HepG2 (cell line): ENCODE measurements around the gene AMZ2.
"Not testable (repeated sequence)": the region's sequence is repeated elsewhere in the genome, so short reads cannot be mapped to it uniquely, and the experiment has no call there.

Experiments used
- CBX2 ChIP-seq, 2 experiments: fragments of 200-600 bp in 1 of 2; sonication (generic); formaldehyde crosslinking in 1 of 2; IDR thresholded peaks; 2 replicates each; pipeline versions ENCODE4 v1.7.0 to v1.8.1; 2018 to 2022; ENCODE audit warnings: low read depth in 2 of 2, low read length in 1 of 2, mild to moderate bottlenecking in 1 of 2, missing genetic modification reagents in 1 of 2
- FOXM1 ChIP-seq: sonication (generic); formaldehyde crosslinking; IDR thresholded peaks from 2 replicates; pipeline ENCODE4 v1.5.0; 2020; ENCODE audit warnings: missing genetic modification reagents
- MTF2 ChIP-seq: sonication (generic); formaldehyde crosslinking; IDR thresholded peaks from 2 replicates; pipeline ENCODE4 v1.5.0; 2020; ENCODE audit warnings: missing genetic modification reagents, borderline replicate concordance
- POLR2AphosphoS5 ChIP-seq: IDR thresholded peaks from 2 replicates; pipeline ENCODE4 v1.6.1; 2012; ENCODE audit warnings: low read depth, low read length
- PPARG ChIP-seq: conservative IDR thresholded peaks from 2 replicates; pipeline ENCODE4 v1.6.1; 2016; ENCODE audit warnings: missing biosample characterization, missing genetic modification reagents
- SP1 ChIP-seq, 2 experiments: fragments of 450-650 bp in 1 of 2; sonication (generic) in 1 of 2; formaldehyde crosslinking in 1 of 2; IDR thresholded peaks; 2 replicates each; pipeline versions ENCODE4 v1.4.0 to v1.6.1; 2016 to 2020; ENCODE audit warnings: missing genetic modification reagents in 1 of 2
- SP4 ChIP-seq: sonication (generic); formaldehyde crosslinking; IDR thresholded peaks from 2 replicates; pipeline ENCODE4 v1.8.1; 2023; ENCODE audit warnings: mild to moderate bottlenecking, missing genetic modification reagents
- TFE3 ChIP-seq: IDR thresholded peaks from 2 replicates; pipeline ENCODE4 v1.6.1; 2016
- YY1 ChIP-seq: IDR thresholded peaks from 2 replicates; pipeline ENCODE4 v1.6.1; 2011; ENCODE audit warnings: low read length, low read depth, moderate library complexity, mild to moderate bottlenecking; ENCODE audit not compliant: insufficient read depth, insufficient replicate concordance
- ZNF205 ChIP-seq: IDR thresholded peaks from 2 replicates; pipeline ENCODE4 v1.6.1; 2018; ENCODE audit warnings: missing biosample characterization, missing genetic modification reagents
- ZNF546 ChIP-seq: sonication (generic); formaldehyde crosslinking; conservative IDR thresholded peaks from 2 replicates; pipeline ENCODE4 v1.8.1; 2023; ENCODE audit warnings: mild to moderate bottlenecking, missing genetic modification reagents
- TF ChIP-seq, protein P1 (sequence below): sonication (generic); formaldehyde crosslinking; IDR thresholded peaks from 2 replicates; pipeline ENCODE4 v1.5.0; 2020; ENCODE audit warnings: mild to moderate bottlenecking, missing genetic modification reagents, moderate library complexity
- TF ChIP-seq, protein P2 (sequence below): sonication (generic); formaldehyde crosslinking; IDR thresholded peaks from 2 replicates; pipeline ENCODE4 v1.4.0; 2020; ENCODE audit warnings: missing genetic modification reagents, borderline replicate concordance

DNA sequence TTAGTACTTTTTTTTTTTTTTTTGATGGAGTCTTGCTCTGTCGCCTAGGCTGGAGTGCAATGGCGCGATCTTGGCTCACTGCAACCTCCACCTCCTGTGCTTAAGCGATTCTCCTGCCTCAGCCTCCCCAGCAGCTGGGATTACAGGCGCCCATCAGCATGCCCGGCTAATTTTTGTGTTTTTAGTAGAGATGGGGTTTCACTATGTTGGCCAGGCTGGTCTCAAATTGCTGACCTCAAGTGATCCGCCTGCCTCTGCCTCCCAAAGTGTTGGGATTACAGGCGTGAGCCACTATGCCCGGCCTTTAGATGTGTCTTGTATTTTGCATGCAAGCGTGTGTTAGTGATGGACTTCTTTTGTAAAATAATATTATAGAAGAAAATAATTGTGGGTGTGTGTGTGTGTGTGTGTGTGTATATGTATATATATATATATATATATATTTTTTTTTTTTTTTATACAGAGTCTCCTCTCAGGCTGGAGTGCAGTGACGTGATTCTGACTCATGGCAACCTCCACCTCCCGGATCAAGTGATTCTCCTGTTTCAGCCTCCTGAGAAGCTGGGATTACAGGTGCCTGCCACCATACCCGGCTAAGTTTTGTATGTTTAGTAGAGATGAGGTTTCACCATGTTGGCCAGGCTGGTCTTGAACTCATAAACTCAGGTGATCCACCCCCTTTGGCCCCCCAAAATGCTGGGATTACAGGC is 38.5 kb upstream of the AMZ2 start:
- TF ChIP-seq, protein P1, sequence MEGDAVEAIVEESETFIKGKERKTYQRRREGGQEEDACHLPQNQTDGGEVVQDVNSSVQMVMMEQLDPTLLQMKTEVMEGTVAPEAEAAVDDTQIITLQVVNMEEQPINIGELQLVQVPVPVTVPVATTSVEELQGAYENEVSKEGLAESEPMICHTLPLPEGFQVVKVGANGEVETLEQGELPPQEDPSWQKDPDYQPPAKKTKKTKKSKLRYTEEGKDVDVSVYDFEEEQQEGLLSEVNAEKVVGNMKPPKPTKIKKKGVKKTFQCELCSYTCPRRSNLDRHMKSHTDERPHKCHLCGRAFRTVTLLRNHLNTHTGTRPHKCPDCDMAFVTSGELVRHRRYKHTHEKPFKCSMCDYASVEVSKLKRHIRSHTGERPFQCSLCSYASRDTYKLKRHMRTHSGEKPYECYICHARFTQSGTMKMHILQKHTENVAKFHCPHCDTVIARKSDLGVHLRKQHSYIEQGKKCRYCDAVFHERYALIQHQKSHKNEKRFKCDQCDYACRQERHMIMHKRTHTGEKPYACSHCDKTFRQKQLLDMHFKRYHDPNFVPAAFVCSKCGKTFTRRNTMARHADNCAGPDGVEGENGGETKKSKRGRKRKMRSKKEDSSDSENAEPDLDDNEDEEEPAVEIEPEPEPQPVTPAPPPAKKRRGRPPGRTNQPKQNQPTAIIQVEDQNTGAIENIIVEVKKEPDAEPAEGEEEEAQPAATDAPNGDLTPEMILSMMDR (CRISPR knock-in tag): not testable (repeated sequence)
- TF ChIP-seq SP1 (IDR thresholded peaks at IDR 0.05); SP1 (CRISPR knock-in tag; IDR thresholded peaks at IDR 0.05); PPARG (CRISPR knock-in tag); CBX2 (IDR thresholded peaks at IDR 0.05; ENCODE audit: low read depth, low read length); CBX2 (CRISPR knock-in tag; IDR thresholded peaks at IDR 0.05; ENCODE audit: low read depth); FOXM1 (CRISPR knock-in tag); YY1; POLR2AphosphoS5; SP4 (CRISPR knock-in tag); MTF2 (CRISPR knock-in tag); ZNF205 (CRISPR knock-in tag); TFE3; ZNF546 (CRISPR knock-in tag): not testable (repeated sequence)
- TF ChIP-seq, protein P2, sequence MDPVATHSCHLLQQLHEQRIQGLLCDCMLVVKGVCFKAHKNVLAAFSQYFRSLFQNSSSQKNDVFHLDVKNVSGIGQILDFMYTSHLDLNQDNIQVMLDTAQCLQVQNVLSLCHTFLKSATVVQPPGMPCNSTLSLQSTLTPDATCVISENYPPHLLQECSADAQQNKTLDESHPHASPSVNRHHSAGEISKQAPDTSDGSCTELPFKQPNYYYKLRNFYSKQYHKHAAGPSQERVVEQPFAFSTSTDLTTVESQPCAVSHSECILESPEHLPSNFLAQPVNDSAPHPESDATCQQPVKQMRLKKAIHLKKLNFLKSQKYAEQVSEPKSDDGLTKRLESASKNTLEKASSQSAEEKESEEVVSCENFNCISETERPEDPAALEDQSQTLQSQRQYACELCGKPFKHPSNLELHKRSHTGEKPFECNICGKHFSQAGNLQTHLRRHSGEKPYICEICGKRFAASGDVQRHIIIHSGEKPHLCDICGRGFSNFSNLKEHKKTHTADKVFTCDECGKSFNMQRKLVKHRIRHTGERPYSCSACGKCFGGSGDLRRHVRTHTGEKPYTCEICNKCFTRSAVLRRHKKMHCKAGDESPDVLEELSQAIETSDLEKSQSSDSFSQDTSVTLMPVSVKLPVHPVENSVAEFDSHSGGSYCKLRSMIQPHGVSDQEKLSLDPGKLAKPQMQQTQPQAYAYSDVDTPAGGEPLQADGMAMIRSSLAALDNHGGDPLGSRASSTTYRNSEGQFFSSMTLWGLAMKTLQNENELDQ (CRISPR knock-in tag): not testable (repeated sequence)
